IMR-90 (cell line): ENCODE results near the gene DENND1A. TPM values are rescaled to one million over a fixed set of nuclear protein-coding genes. Genes with fewer than 3 reads are reported as not detected.

Source experiments
- ATAC-seq: fragments of 200-7000 bp; cut with Tn5 transposase; 2 replicates; pipeline ENCODE4 v1.9.1; 2020; ENCODE audit warnings: low read depth, mild to moderate bottlenecking, moderate library complexity
- BruUV-seq: library from RNA; stranded (reverse); fragments of 400-500 nt; replicated peaks from 2 replicates; lab custom pipeline; 2021; lab: Mats Ljungman, UMichigan
- CTCF ChIA-PET: fragments of 300-600 bp; formaldehyde crosslinking; extraction: SDS; loops from one replicate; lab custom pipeline; 2021; ENCODE audit warnings: antibody characterized with exemption; lab: Yijun Ruan, JAX
- POLR2A ChIA-PET: fragments of 300-600 bp; sonication (Branson Sonifier 250); formaldehyde crosslinking; loops from one replicate; lab custom pipeline; 2022; ENCODE audit warnings: antibody characterized with exemption; ENCODE audit not compliant: unreplicated experiment; lab: Charles Lee
- DNase-seq: peaks from one replicate; pipeline ENCODE4 v3.0.0; 2013
- H2AFZ ChIP-seq: replicated peaks from 2 replicates; pipeline ENCODE3; 2013; ENCODE audit warnings: low read length, mild to moderate bottlenecking; ENCODE audit not compliant: poor library complexity
- H2AK5ac ChIP-seq: 2 replicates; pipeline ENCODE4 v1.6.1; 2013; ENCODE audit warnings: low read depth, low read length, inconsistent platforms
- H2AK9ac ChIP-seq: replicated peaks from 2 replicates; pipeline ENCODE3; 2013; ENCODE audit warnings: mild to moderate bottlenecking, low read depth, low read length, moderate library complexity; ENCODE audit not compliant: poor library complexity
- H2BK120ac ChIP-seq: 2 replicates; pipeline ENCODE4 v1.6.1; 2013; ENCODE audit warnings: low read depth, low read length, inconsistent platforms
- H2BK15ac ChIP-seq: 3 replicates; pipeline ENCODE4 v1.6.1; 2013; ENCODE audit warnings: low read depth, low read length, inconsistent platforms
- H2BK20ac ChIP-seq: 2 replicates; pipeline ENCODE4 v1.6.1; 2013; ENCODE audit warnings: low read depth, mild to moderate bottlenecking, inconsistent platforms, low read length, moderate library complexity
- H2BK5ac ChIP-seq: 2 replicates; pipeline ENCODE4 v1.6.1; 2013; ENCODE audit warnings: mild to moderate bottlenecking, low read depth, low read length, inconsistent platforms; ENCODE audit not compliant: poor library complexity, severe bottlenecking
- H3K14ac ChIP-seq: replicated peaks from 2 replicates; pipeline ENCODE4 v1.6.1; 2013; ENCODE audit warnings: low read depth, low read length, inconsistent platforms
- H3K18ac ChIP-seq: 2 replicates; pipeline ENCODE4 v1.6.1; 2013; ENCODE audit warnings: low read depth, low read length, control low read depth
- H3K23ac ChIP-seq: 2 replicates; pipeline ENCODE4 v1.6.1; 2013; ENCODE audit warnings: low read depth, low read length, inconsistent platforms
- H3K27ac ChIP-seq: 2 replicates; pipeline ENCODE4 v1.5.1; 2013; ENCODE audit warnings: mild to moderate bottlenecking, control low read depth, low read length; ENCODE audit not compliant: insufficient read depth
- H3K27me3 ChIP-seq: 2 replicates; pipeline ENCODE4 v1.6.1; 2013; ENCODE audit warnings: low read length; ENCODE audit not compliant: control insufficient read depth, insufficient read depth
- H3K36me3 ChIP-seq: 2 replicates; pipeline ENCODE4 v1.6.1; 2013; ENCODE audit warnings: low read length, mixed read lengths; ENCODE audit not compliant: control insufficient read depth, insufficient read depth
- H3K4ac ChIP-seq: 2 replicates; pipeline ENCODE4 v1.6.1; 2013; ENCODE audit warnings: low read depth, low read length, inconsistent platforms
- H3K4me1 ChIP-seq: 2 replicates; pipeline ENCODE4 v1.6.1; 2013; ENCODE audit warnings: low read length, mixed read lengths; ENCODE audit not compliant: control insufficient read depth, insufficient read depth
- H3K4me2 ChIP-seq: 2 replicates; pipeline ENCODE4 v1.6.1; 2013; ENCODE audit warnings: low read depth, mild to moderate bottlenecking, control low read depth, low read length, moderate library complexity
- H3K4me3 ChIP-seq: 2 replicates; pipeline ENCODE4 v1.5.1; 2013; ENCODE audit warnings: low read depth, mild to moderate bottlenecking, control low read depth, low read length, moderate library complexity; ENCODE audit not compliant: insufficient read depth
- H3K56ac ChIP-seq: 2 replicates; pipeline ENCODE4 v1.6.1; 2013; ENCODE audit warnings: low read length, inconsistent platforms; ENCODE audit not compliant: insufficient read depth; ENCODE audit errors: extremely low read depth
- H3K79me1 ChIP-seq, 2 experiments: 2 replicates each; pipeline ENCODE4 v1.6.1; 2013; ENCODE audit warnings: low read length in 2 of 2, inconsistent platforms in 1 of 2, low read depth in 1 of 2
- H3K9ac ChIP-seq: 2 replicates; pipeline ENCODE4 v1.6.1; 2013; ENCODE audit warnings: low read depth, low read length, control low read depth
- H3K9me1 ChIP-seq: 2 replicates; pipeline ENCODE4 v1.6.1; 2013; ENCODE audit warnings: low read length, inconsistent platforms; ENCODE audit not compliant: insufficient read depth
- H3K9me3 ChIP-seq: 2 replicates; pipeline ENCODE4 v1.6.1; 2013; ENCODE audit warnings: low read length; ENCODE audit not compliant: control insufficient read depth, insufficient read depth
- H4K20me1 ChIP-seq: 2 replicates; pipeline ENCODE4 v1.6.1; 2013; ENCODE audit warnings: low read length, inconsistent platforms; ENCODE audit not compliant: insufficient read depth
- H4K5ac ChIP-seq: 2 replicates; pipeline ENCODE4 v1.6.1; 2013; ENCODE audit warnings: mild to moderate bottlenecking, low read depth, low read length, control low read depth
- H4K8ac ChIP-seq, 2 experiments: 2 replicates each; pipeline ENCODE4 v1.6.1; 2013; ENCODE audit warnings: low read depth in 2 of 2, low read length in 2 of 2, control low read depth in 1 of 2, inconsistent platforms in 1 of 2
- H4K91ac ChIP-seq: 2 replicates; pipeline ENCODE4 v1.6.1; 2013; ENCODE audit warnings: low read depth, low read length, inconsistent platforms; ENCODE audit not compliant: insufficient read depth
- BHLHE40 ChIP-seq: fragments of 150-350 bp; IDR thresholded peaks from 2 replicates; pipeline ENCODE4 v1.6.1; 2016; ENCODE audit warnings: mild to moderate bottlenecking, low read depth, low read length
- CEBPB ChIP-seq: IDR thresholded peaks from 2 replicates; pipeline ENCODE4 v1.6.1; 2012; ENCODE audit warnings: low read depth, low read length, improper control_type of control experiment
- CHD1 ChIP-seq: IDR thresholded peaks from 2 replicates; pipeline ENCODE4 v1.6.1; 2012; ENCODE audit warnings: low read depth, low read length, improper control_type of control experiment
- FOS ChIP-seq: fragments of 150-350 bp; IDR thresholded peaks from 2 replicates; pipeline ENCODE4 v1.6.1; 2016; ENCODE audit warnings: low read depth, low read length
- MAFK ChIP-seq: IDR thresholded peaks from 2 replicates; pipeline ENCODE4 v1.6.1; 2012; ENCODE audit warnings: low read depth, low read length, improper control_type of control experiment
- MAZ ChIP-seq: IDR thresholded peaks from 2 replicates; pipeline ENCODE4 v1.6.1; 2012; ENCODE audit warnings: low read depth, mild to moderate bottlenecking, low read length, improper control_type of control experiment, moderate library complexity, borderline replicate concordance
- RCOR1 ChIP-seq: IDR thresholded peaks from 2 replicates; pipeline ENCODE4 v1.6.1; 2012; ENCODE audit warnings: mild to moderate bottlenecking, low read length, improper control_type of control experiment; ENCODE audit not compliant: insufficient replicate concordance
- WGBS, 2 experiments: methylation state at CpG; one replicate each; pipeline versions ENCODE4 v1.1.5 to v1.1.7; 2013; ENCODE audit warnings: missing lambda C conversion rate in 2 of 2; ENCODE audit not compliant: insufficient read length in 1 of 2; ENCODE audit errors: extremely low coverage in 2 of 2; 5-methylcytosine and 5-hydroxymethylcytosine counted together
- dilution Hi-C: fragments of 300-500 bp; cut with HindIII; formaldehyde crosslinking; loops from one replicate; pipeline ENCODE4 v1.14.3; 2018; ENCODE audit warnings: low sequenced_read_pairs; ENCODE audit not compliant: unreplicated experiment
- in situ Hi-C: fragments of 300-500 bp; cut with MboI; formaldehyde crosslinking; loops from 3 replicates; pipeline ENCODE4 v1.14.3; 2019; ENCODE audit warnings: low sequenced_read_pairs, inconsistent platforms, mixed read lengths
- intact Hi-C: fragments of 100-400 bp; cut with micrococcal nuclease; formaldehyde crosslinking; loops from 2 replicates; pipeline ENCODE4 v1.10.0; 2022
- polyA plus RNA-seq, 3 experiments: library from polyadenylated mRNA; depleted of rRNA; stranded (reverse); fragments of >200 nt; gene quantifications; 2 replicates each; pipeline ENCODE4 v1.2.3, GENCODE V29; 2012; ENCODE audit warnings: low replicate concordance in 1 of 3
- total RNA-seq: library from RNA; depleted of rRNA; stranded (reverse); fragments of >200 nt; gene quantifications from 2 replicates; pipeline ENCODE4 v1.2.3, GENCODE V29; 2012

DENND1A gene
- total and polyA plus RNA-seq, 2 of the 4 experiments (the other 2 are of a cell fraction) = 21.4 to 27.6 TPM

DNA sequence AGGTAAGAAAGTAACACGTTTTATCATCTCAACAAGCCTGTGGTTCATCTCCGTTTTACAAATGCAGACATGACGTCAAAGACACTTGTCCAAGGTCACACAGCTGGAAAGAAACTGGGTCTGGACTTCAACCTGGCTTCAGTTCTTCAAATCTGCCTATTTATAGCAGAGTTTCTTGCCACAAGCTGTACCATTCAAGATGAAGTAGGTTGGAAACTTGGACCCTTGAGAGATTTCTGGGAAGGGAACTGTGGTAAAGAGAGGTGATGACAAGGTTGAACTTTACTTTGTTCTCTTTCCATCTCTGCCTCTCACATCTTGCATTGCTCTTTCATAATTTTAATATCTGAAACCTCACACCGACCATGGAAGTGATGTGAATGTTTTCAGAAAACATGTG is 29.9 kb upstream of the DENND1A start:
- Histone ChIP-seq H3K56ac (no peak overlapping the region), H3K4me2 (no peak overlapping the region), H3K27me3 (peaks cover 43% of the 10 kb centered on the region), H3K14ac (no peak overlapping the region), H3K18ac (no peak overlapping the region), H2BK15ac (no peak overlapping the region), H2AK5ac (no peak overlapping the region), H3K9me3 (peaks cover 7% of the 10 kb centered on the region), H4K20me1 (no peaks in the 10 kb centered on the region), H3K36me3 (no peaks in the 10 kb centered on the region), H4K5ac (no peak overlapping the region), H2BK20ac (no peak overlapping the region), H3K23ac (no peak overlapping the region), H3K4me3 (no peak overlapping the region), H3K79me1 (no peaks in the 10 kb centered on the region), H2BK120ac (no peak overlapping the region), H2AFZ (no peak overlapping the region), H3K9me1 (no peaks in the 10 kb centered on the region), H3K4me1 (peaks cover 1% of the 10 kb centered on the region; the same call in 1 of the 2 replicates), H4K91ac (no peak overlapping the region), H3K9ac (no peak overlapping the region), H2BK5ac (no peak overlapping the region), H2AK9ac (no peak overlapping the region), H3K27ac (no peak overlapping the region), H3K4ac (no peak overlapping the region), H4K8ac (no peak overlapping the region)
- in situ Hi-C loops (no loop called here), intact Hi-C loops (no loop called here), dilution Hi-C loops (no loop called here)
- TF ChIP-seq RCOR1 (no peak), MAFK (no peak), CHD1 (no peak), CEBPB (no peak), BHLHE40 (no peak), MAZ (no peak), FOS (no peak)
- no TSS peak for BruUV-seq
- 10% methylated on average over 2 of the region's 4 CpGs; no CpG with 5 or more reads in 1 of the 2 experiments for WGBS, 2 experiments
- POLR2A ChIA-PET = no interaction called here
- no peak for DNase-seq
- ATAC-seq = no peak
- CTCF ChIA-PET = no interaction called here
